HepG2 (cell line): ENCODE results near the gene TUBGCP6. TPM values are rescaled to one million over a fixed set of nuclear protein-coding genes. Genes with fewer than 3 reads are reported as not detected.
A peak's percentile ranks its signal among the peaks of the same experiment; 100 is the strongest.

Source experiments
- ATAC-seq: fragments of 200-7000 bp; cut with Tn5 transposase; 3 replicates; pipeline ENCODE4 v1.9.1; 2020; ENCODE audit warnings: mild to moderate bottlenecking, moderate library complexity
- BruUV-seq: library from RNA; stranded (reverse); fragments of 400-500 nt; replicated peaks from 2 replicates; lab custom pipeline; 2021; lab: Mats Ljungman, UMichigan
- CTCF ChIA-PET: fragments of 300-600 bp; formaldehyde crosslinking; extraction: SDS; loops from one replicate; lab custom pipeline; 2021; ENCODE audit warnings: low total read pairs, inconsistent platforms, low intra/inter-chr PET ratio; lab: Yijun Ruan, JAX
- POLR2A ChIA-PET: fragments of 350-600 bp; sonication (Branson Sonifier 250); formaldehyde crosslinking; loops from one replicate; lab custom pipeline; 2020; ENCODE audit warnings: antibody characterized with exemption, inconsistent platforms; lab: Yijun Ruan, JAX
- DNase-seq: peaks from one replicate; pipeline ENCODE4 v3.0.0-alpha.2; 2015; ENCODE audit warnings: low spot score
- FAIRE-seq: peaks from 3 replicates; lab custom pipeline; 2011; peaks lifted over from hg19 to GRCh38; lab: Jason Lieb, UNC
- H2AFZ ChIP-seq: one replicate; pipeline ENCODE4 v1.6.1; 2011; ENCODE audit warnings: low read length, inconsistent platforms
- H3K27ac ChIP-seq: fragments of 300-600 bp; 3 replicates; pipeline ENCODE4 v1.8.0; 2011; ENCODE audit warnings: mixed run types, mild to moderate bottlenecking, mixed read lengths, low read length, inconsistent platforms; ENCODE audit not compliant: insufficient read depth; ENCODE audit errors: extremely low read length
- H3K27me3 ChIP-seq, 2 experiments: fragments of 200-600 bp in 1 of 2; 2 replicates in 1 of 2; 3 replicates in 1 of 2; pipeline versions ENCODE4 v1.6.0 to v1.8.0; 2011; ENCODE audit warnings: low read length in 2 of 2, mild to moderate bottlenecking in 2 of 2, moderate library complexity in 2 of 2, inconsistent platforms in 1 of 2; ENCODE audit not compliant: insufficient read depth in 2 of 2, control insufficient read depth in 1 of 2
- H3K36me3 ChIP-seq, 2 experiments: fragments of 200-600 bp in 1 of 2; replicated peaks in 1 of 2; 2 replicates in 1 of 2; 3 replicates in 1 of 2; pipeline versions ENCODE4 v1.5.1 to v1.8.0; 2011; ENCODE audit warnings: low read length in 2 of 2, inconsistent platforms in 1 of 2; ENCODE audit not compliant: insufficient read depth in 2 of 2, control insufficient read depth in 1 of 2
- H3K4me1 ChIP-seq: 2 replicates; pipeline ENCODE4 v1.5.1; 2012; ENCODE audit warnings: low read length, inconsistent platforms; ENCODE audit not compliant: insufficient read depth
- H3K4me2 ChIP-seq: 2 replicates; pipeline ENCODE4 v1.6.0; 2011; ENCODE audit warnings: low read depth, low read length, inconsistent platforms
- H3K4me3 ChIP-seq, 3 experiments: fragments of 200-600 bp in 1 of 3; sonication (generic), shearing (Covaris generic) in 1 of 3; replicated peaks in 1 of 3; 2 replicates each; pipeline ENCODE4 v1.5.1; 2011 to 2016; ENCODE audit warnings: low read length in 3 of 3, inconsistent platforms in 2 of 3, low read depth in 2 of 3, mild to moderate bottlenecking in 2 of 3, control low read depth in 1 of 3, mixed read lengths in 1 of 3; ENCODE audit not compliant: insufficient read depth in 1 of 3
- H3K79me2 ChIP-seq: one replicate; pipeline ENCODE4 v1.6.1; 2011; ENCODE audit warnings: low read length, inconsistent platforms; ENCODE audit not compliant: insufficient read depth
- H3K9ac ChIP-seq: 2 replicates; pipeline ENCODE4 v1.6.0; 2011; ENCODE audit warnings: mild to moderate bottlenecking, low read depth, low read length, inconsistent platforms; ENCODE audit not compliant: insufficient read depth
- H3K9me3 ChIP-seq: 2 replicates; pipeline ENCODE4 v1.5.1; 2012; ENCODE audit warnings: mild to moderate bottlenecking, low read length
- H4K20me1 ChIP-seq: 2 replicates; pipeline ENCODE4 v1.6.0; 2011; ENCODE audit warnings: inconsistent platforms, mild to moderate bottlenecking, low read length, moderate library complexity; ENCODE audit not compliant: insufficient read depth
- ADNP ChIP-seq: sonication (generic); formaldehyde crosslinking; IDR thresholded peaks from 2 replicates; pipeline ENCODE4 v1.4.0; 2020; ENCODE audit warnings: missing genetic modification reagents
- BRCA1 ChIP-seq: sonication (generic); formaldehyde crosslinking; IDR thresholded peaks from 2 replicates; pipeline ENCODE4 v1.4.0; 2020; ENCODE audit warnings: missing genetic modification reagents
- HNRNPLL ChIP-seq: fragments of 200-400 bp; formaldehyde crosslinking; IDR thresholded peaks from 2 replicates; pipeline ENCODE4 v1.6.1; 2017; ENCODE audit warnings: mild to moderate bottlenecking, low read depth, low read length; ENCODE audit not compliant: poor library complexity, severe bottlenecking
- NCOA2 ChIP-seq: sonication (generic); formaldehyde crosslinking; IDR thresholded peaks from 2 replicates; pipeline ENCODE4 v1.8.0; 2022; ENCODE audit warnings: inconsistent platforms
- NONO ChIP-seq, 2 experiments: fragments of 450-650 bp in 1 of 2; sonication (generic) in 1 of 2; formaldehyde crosslinking in 1 of 2; IDR thresholded peaks in 1 of 2; conservative IDR thresholded peaks in 1 of 2; 2 replicates each; pipeline versions ENCODE4 v1.6.1 to v1.8.0; 2017 to 2022; ENCODE audit warnings: mild to moderate bottlenecking in 1 of 2, missing genetic modification reagents in 1 of 2, moderate library complexity in 1 of 2
- NR3C1 ChIP-seq: sonication (generic); formaldehyde crosslinking; IDR thresholded peaks from 2 replicates; pipeline ENCODE4 v1.4.0; 2020; ENCODE audit warnings: missing genetic modification reagents
- POLR2AphosphoS5 ChIP-seq: IDR thresholded peaks from 2 replicates; pipeline ENCODE4 v1.6.1; 2012; ENCODE audit warnings: low read depth, low read length
- RBM39 ChIP-seq: fragments of 200-400 bp; formaldehyde crosslinking; IDR thresholded peaks from one replicate; pipeline ENCODE4 v1.6.1; 2018; ENCODE audit warnings: antibody characterized with exemption, mild to moderate bottlenecking, low read depth, low read length; ENCODE audit not compliant: poor library complexity, severe bottlenecking
- SAP130 ChIP-seq: IDR thresholded peaks from 2 replicates; pipeline ENCODE4 v1.6.1; 2016; ENCODE audit warnings: low read depth
- SETDB1 ChIP-seq: sonication (generic); formaldehyde crosslinking; IDR thresholded peaks from 2 replicates; pipeline ENCODE4 v1.5.1; 2020; ENCODE audit warnings: missing genetic modification reagents, mild to moderate bottlenecking, borderline replicate concordance
- SMARCC2 ChIP-seq: fragments of 450-650 bp; IDR thresholded peaks from 2 replicates; pipeline ENCODE4 v1.6.1; 2017; ENCODE audit warnings: antibody characterized with exemption, mild to moderate bottlenecking
- ZBTB1 ChIP-seq: sonication (generic); formaldehyde crosslinking; IDR thresholded peaks from 2 replicates; pipeline ENCODE4 v1.4.0; 2020; ENCODE audit warnings: missing genetic modification reagents, borderline replicate concordance
- ZNF329 ChIP-seq: sonication (generic); formaldehyde crosslinking; IDR thresholded peaks from 2 replicates; pipeline ENCODE4 v1.9.0; 2021; ENCODE audit warnings: low read depth, mild to moderate bottlenecking, missing genetic modification reagents
- ZNF557 ChIP-seq: sonication (generic); formaldehyde crosslinking; IDR thresholded peaks from 2 replicates; pipeline ENCODE4 v1.4.0; 2020; ENCODE audit warnings: missing genetic modification reagents
- ZNF577 ChIP-seq: sonication (generic); formaldehyde crosslinking; IDR thresholded peaks from 2 replicates; pipeline ENCODE4 v1.4.0; 2020; ENCODE audit warnings: mild to moderate bottlenecking, low read depth, missing genetic modification reagents, borderline replicate concordance
- WGBS: methylation state at CpG from one replicate; pipeline ENCODE4 v1.1.6; 2017; ENCODE audit warnings: low lambda C conversion rate; 5-methylcytosine and 5-hydroxymethylcytosine counted together
- in situ Hi-C: cut with HindIII; loops from 2 replicates; pipeline ENCODE4 v1.10.0; 2017; ENCODE audit warnings: low pct_unique_long_range_greater_than_20kb; ENCODE audit not compliant: extremely low pct_ligation_motif_present
- intact Hi-C: fragments of 100-400 bp; cut with micrococcal nuclease; formaldehyde crosslinking; loops from one replicate; pipeline ENCODE4 v1.10.0; 2022; ENCODE audit not compliant: unreplicated experiment
- polyA plus RNA-seq, 8 experiments: library from polyadenylated mRNA; depleted of rRNA in 3 of 8; stranded (reverse) in 7 of 8; unstranded in 1 of 8; fragments of >200 nt; fragmentation: Illumina TruSeq in 4 of 8; extraction: Trizol in 4 of 8; gene quantifications; 2 replicates each; pipeline versions ENCODE4 v1.2.1 to v1.2.3, GENCODE V29; 2011 to 2016; ENCODE audit warnings: low read depth in 4 of 8, missing spikeins in 1 of 8, mixed read lengths in 1 of 8; ENCODE audit not compliant: insufficient read depth in 1 of 8
- total RNA-seq, 5 experiments: library from RNA; depleted of rRNA; stranded (reverse); fragments of >200 nt; fragmentation: Illumina TruSeq; extraction: Trizol; gene quantifications; 2 replicates each; pipeline ENCODE4 v1.2.3, GENCODE V29; 2016; ENCODE audit warnings: low read depth in 1 of 5
- TF ChIP-seq, protein P1 (sequence below): conservative IDR thresholded peaks from 2 replicates; pipeline ENCODE4 v1.6.1; 2018; ENCODE audit warnings: missing genetic modification reagents
- TF ChIP-seq, protein P2 (sequence below): sonication (generic); formaldehyde crosslinking; IDR thresholded peaks from 2 replicates; pipeline ENCODE4 v1.8.1; 2023; ENCODE audit warnings: mild to moderate bottlenecking, inconsistent platforms, moderate library complexity, missing genetic modification reagents, borderline replicate concordance
- TF ChIP-seq, protein P3 (sequence below): sonication (generic); formaldehyde crosslinking; IDR thresholded peaks from 2 replicates; pipeline ENCODE4 v1.8.0; 2022; ENCODE audit warnings: missing genetic modification reagents, low read depth, mild to moderate bottlenecking, borderline replicate concordance
- TF ChIP-seq, protein P4 (sequence below): sonication (generic); formaldehyde crosslinking; IDR thresholded peaks from 2 replicates; pipeline ENCODE4 v1.8.0; 2022; ENCODE audit warnings: missing genetic modification reagents, mild to moderate bottlenecking, moderate library complexity, borderline replicate concordance

Gene TUBGCP6
- total and polyA plus RNA-seq, 2 of the 13 experiments (the other 11 are each of a cell fraction or from before 2014, with no cell fraction given): 14.6 to 15.7 TPM

DNA sequence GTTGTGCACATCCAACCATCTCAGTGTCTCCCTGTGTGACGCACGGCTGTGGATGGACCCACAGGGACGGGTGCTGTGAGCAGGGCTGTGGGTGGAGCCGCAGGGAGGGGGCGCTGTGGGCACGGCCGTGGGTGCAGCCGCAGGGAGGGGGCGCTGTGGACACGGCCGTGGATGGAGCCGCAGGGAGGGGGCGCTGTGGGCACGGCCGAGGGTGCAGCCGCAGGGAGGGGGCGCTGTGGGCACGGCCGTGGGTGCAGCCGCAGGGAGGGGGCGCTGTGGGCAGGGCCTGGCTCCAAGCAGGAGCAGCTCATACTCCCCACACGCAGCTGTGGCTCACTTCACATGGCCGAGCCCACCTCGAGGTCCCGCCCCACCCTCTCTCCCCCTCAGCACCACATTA, 31.3 kb upstream of the TUBGCP6 start:
- 83% methylated on average over 24 of the region's 25 CpGs for WGBS
- H3K27me3 ChIP-seq: peaks cover 0 to 3% of the 10 kb centered on the region in 2 experiments; a peak in 3 of 5 replicates
- peaks cover 22 to 27% of the 10 kb centered on the region in 2 experiments; a peak in 4 of 5 replicates for H3K36me3 ChIP-seq
- H3K4me2 ChIP-seq: no peak overlapping the region
- H3K4me1 ChIP-seq: peaks cover 11% of the 10 kb centered on the region
- FAIRE-seq (no peak), DNase-seq (peak; percentile 16), ATAC-seq (peak; percentile 27)
- 0 out of 2 replicates have a peak, but pooled peaks cover 5% of the 10 kb centered on the region for H4K20me1 ChIP-seq
- H3K9ac ChIP-seq: no peak overlapping the region
- H3K27ac ChIP-seq: no peak overlapping the region
- BruUV-seq: no TSS peak
- H3K79me2 ChIP-seq: no peaks in the 10 kb centered on the region
- in situ Hi-C loops: loop anchor here (5.0 kb wide), 1 partner anchor 51 kb away; the partner anchor contains the start of gene DENND6B
- no peak overlapping the region for H3K4me3 ChIP-seq
- H2AFZ ChIP-seq: no peak overlapping the region
- no peaks in the 10 kb centered on the region for H3K9me3 ChIP-seq
- intact Hi-C loops: loop anchor here (1.0 kb wide), 1 partner anchor 51 kb away; the partner anchor contains the start of gene DENND6B
- CTCF ChIA-PET: interaction anchor here (0.7 to 4.2 kb wide), 15 partner anchors 16 to 111 kb away, joined by 3 to 133 read pairs (median 4); partner anchors contain the start of genes DENND6B, HDAC10, PLXNB2 and PPP6R2
- POLR2A ChIA-PET: interaction anchor here (0.9 to 1.5 kb wide), 5 partner anchors 18 to 65 kb away, joined by 3 to 7 read pairs (median 5); partner anchors contain the start of gene HDAC10
- TF ChIP-seq SETDB1 (peak; percentile 92; the same call in 1 of the 2 replicates), RBM39 (peak; percentile 42), ADNP (CRISPR knock-in tag) (0 out of 2 replicates have a peak, but pooled peaks have one; percentile 47), POLR2AphosphoS5 (no peak), ZNF577 (CRISPR knock-in tag) (no peak), ZNF557 (no peak), SAP130 (CRISPR knock-in tag) (peak; percentile 35; the same call in 1 of the 2 replicates), BRCA1 (no peak), ZNF329 (CRISPR knock-in tag) (no peak), NCOA2 (CRISPR knock-in tag) (no peak), NR3C1 (CRISPR knock-in tag) (no peak), NONO (IDR thresholded peaks at IDR 0.05) (no peak), NONO (CRISPR knock-in tag; conservative IDR thresholded peaks at IDR 0.05) (peak; percentile 59), HNRNPLL (peak; percentile 14), SMARCC2 (no peak), ZBTB1 (CRISPR knock-in tag) (no peak)
- TF ChIP-seq, protein P1, sequence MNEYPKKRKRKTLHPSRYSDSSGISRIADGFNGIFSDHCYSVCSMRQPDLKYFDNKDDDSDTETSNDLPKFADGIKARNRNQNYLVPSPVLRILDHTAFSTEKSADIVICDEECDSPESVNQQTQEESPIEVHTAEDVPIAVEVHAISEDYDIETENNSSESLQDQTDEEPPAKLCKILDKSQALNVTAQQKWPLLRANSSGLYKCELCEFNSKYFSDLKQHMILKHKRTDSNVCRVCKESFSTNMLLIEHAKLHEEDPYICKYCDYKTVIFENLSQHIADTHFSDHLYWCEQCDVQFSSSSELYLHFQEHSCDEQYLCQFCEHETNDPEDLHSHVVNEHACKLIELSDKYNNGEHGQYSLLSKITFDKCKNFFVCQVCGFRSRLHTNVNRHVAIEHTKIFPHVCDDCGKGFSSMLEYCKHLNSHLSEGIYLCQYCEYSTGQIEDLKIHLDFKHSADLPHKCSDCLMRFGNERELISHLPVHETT: no peak
- TF ChIP-seq, protein P2, sequence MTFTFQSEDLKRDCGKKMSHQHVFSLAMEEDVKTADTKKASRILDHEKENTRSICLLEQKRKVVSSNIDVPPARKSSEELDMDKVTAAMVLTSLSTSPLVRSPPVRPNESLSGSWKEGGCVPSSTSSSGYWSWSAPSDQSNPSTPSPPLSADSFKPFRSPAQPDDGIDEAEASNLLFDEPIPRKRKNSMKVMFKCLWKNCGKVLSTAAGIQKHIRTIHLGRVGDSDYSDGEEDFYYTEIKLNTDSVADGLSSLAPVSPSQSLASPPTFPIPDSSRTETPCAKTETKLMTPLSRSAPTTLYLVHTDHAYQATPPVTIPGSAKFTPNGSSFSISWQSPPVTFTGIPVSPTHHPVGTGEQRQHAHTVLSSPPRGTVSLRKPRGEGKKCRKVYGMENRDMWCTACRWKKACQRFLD (CRISPR knock-in tag): no peak
- TF ChIP-seq, protein P3, sequence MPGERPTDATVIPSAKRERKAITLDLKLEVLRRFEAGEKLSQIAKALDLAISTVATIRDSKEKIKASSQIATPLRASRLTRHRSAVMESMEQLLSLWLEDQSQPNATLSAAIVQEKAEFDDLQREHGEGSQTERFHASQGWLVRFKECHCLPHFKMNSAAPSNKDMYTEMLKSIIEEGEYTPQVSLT (CRISPR knock-in tag): no peak
- TF ChIP-seq, protein P4, sequence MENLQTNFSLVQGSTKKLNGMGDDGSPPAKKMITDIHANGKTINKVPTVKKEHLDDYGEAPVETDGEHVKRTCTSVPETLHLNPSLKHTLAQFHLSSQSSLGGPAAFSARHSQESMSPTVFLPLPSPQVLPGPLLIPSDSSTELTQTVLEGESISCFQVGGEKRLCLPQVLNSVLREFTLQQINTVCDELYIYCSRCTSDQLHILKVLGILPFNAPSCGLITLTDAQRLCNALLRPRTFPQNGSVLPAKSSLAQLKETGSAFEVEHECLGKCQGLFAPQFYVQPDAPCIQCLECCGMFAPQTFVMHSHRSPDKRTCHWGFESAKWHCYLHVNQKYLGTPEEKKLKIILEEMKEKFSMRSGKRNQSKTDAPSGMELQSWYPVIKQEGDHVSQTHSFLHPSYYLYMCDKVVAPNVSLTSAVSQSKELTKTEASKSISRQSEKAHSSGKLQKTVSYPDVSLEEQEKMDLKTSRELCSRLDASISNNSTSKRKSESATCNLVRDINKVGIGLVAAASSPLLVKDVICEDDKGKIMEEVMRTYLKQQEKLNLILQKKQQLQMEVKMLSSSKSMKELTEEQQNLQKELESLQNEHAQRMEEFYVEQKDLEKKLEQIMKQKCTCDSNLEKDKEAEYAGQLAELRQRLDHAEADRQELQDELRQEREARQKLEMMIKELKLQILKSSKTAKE: 0 out of 2 replicates have a peak, but pooled peaks have one; percentile 5
